Measurements from ENCODE around the gene ACSS2.

GRCh38 chr20:34883087-34883688, 6.8 kb downstream of the ACSS2 start:
- no peak for TF ChIP-seq CTCF (IDR thresholded peaks at IDR 0.05)
- no peak for TF ChIP-seq POLR2AphosphoS5 (IDR thresholded peaks at IDR 0.05)
